ENCODE results near the gene STAT4.
A peak's percentile ranks its signal among the peaks of the same experiment; 100 is the strongest.

STAT4 gene

GRCh38 chr2:191038741-191039140 is 112.1 kb downstream of the STAT4 start:
- TF ChIP-seq CTCF (IDR thresholded peaks at IDR 0.05) = no peak

GRCh38 chr2:191038241-191038725 is 112.5 kb downstream of the STAT4 start:
- TF ChIP-seq CTCF (IDR thresholded peaks at IDR 0.05) = no peak

- no peak for TF ChIP-seq CTCF (IDR thresholded peaks at IDR 0.05)
Measured at GRCh38 chr2:191037351-191037750, 113.4 kb downstream of the STAT4 start.

- TF ChIP-seq CTCF (IDR thresholded peaks at IDR 0.05) = no peak
Measured at GRCh38 chr2:191036363-191036762, 114.4 kb downstream of the STAT4 start.

- TF ChIP-seq CTCF (IDR thresholded peaks at IDR 0.05) = no peak
Measured at GRCh38 chr2:191032588-191033429, 118.0 kb downstream of the STAT4 start.

- TF ChIP-seq CTCF (IDR thresholded peaks at IDR 0.05) = no peak
Measured at GRCh38 chr2:191031256-191031655, 119.5 kb downstream of the STAT4 start.

GRCh38 chr2:191030521-191031154 is 120.2 kb downstream of the STAT4 start:
- peak; percentile 65 for TF ChIP-seq CTCF (IDR thresholded peaks at IDR 0.05)
